Ureter (tissue), 1 donor: Measurements from ENCODE around the gene HSFX3. TPM values are rescaled to one million over a fixed set of nuclear protein-coding genes. Genes with fewer than 3 reads are reported as not detected.
A peak's percentile ranks its signal among the peaks of the same experiment; 100 is the strongest.
"Not testable (repeated sequence)": the region's sequence is repeated elsewhere in the genome, so short reads cannot be mapped to it uniquely, and the experiment has no call there.

Experiments used
- DNase-seq: peaks from one replicate; pipeline ENCODE4 v3.0.0-alpha.2; 2020; ENCODE audit warnings: low spot score
- total RNA-seq: library from RNA; stranded (reverse); gene quantifications from one replicate; pipeline ENCODE4 v1.2.4, GENCODE V29; 2023
- donor health status: DM: yes; HTN: yes; CAD: no.

Gene HSFX3
- total RNA-seq, 1 donor from 2014 or later: not detected

GRCh38 chrX:149545545-149546543 is 3.9 kb downstream of the HSFX3 start:
- not testable (repeated sequence) for DNase-seq

- DNase-seq: no peak
Measured at GRCh38 chrX:149541521-149542047, 8.1 kb downstream of the HSFX3 start.

GRCh38 chrX:149540621-149541520 is 8.9 kb downstream of the HSFX3 start, which contains the start of gene EOLA1:
Gene EOLA1 (plus strand): TSS chrX:149541012. CDS start chrX:149545631, 4,619 bp downstream.
- peak; percentile 86 for DNase-seq

- DNase-seq: peak; percentile 93
Measured at GRCh38 chrX:149540131-149540620, 9.5 kb downstream of the HSFX3 start.

GRCh38 chrX:149539283-149540130 is 10.2 kb downstream of the HSFX3 start:
- peak; percentile 92 for DNase-seq

GRCh38 chrX:149537474-149537873 is 12.2 kb downstream of the HSFX3 start:
- DNase-seq: not testable (repeated sequence)

- DNase-seq: not testable (repeated sequence)
Measured at GRCh38 chrX:149534926-149535602, 14.7 kb downstream of the HSFX3 start.

GRCh38 chrX:149533999-149534398 is 15.7 kb downstream of the HSFX3 start:
- not testable (repeated sequence) for DNase-seq

- not testable (repeated sequence) for DNase-seq
Measured at GRCh38 chrX:149532868-149533267, 16.9 kb downstream of the HSFX3 start.

- DNase-seq: no peak
Measured at GRCh38 chrX:149531599-149531998, 18.1 kb downstream of the HSFX3 start.

- no peak for DNase-seq
Measured at GRCh38 chrX:149528381-149528780, 21.3 kb downstream of the HSFX3 start.

GRCh38 chrX:149527705-149528104 is 22.0 kb downstream of the HSFX3 start:
- DNase-seq: no peak

- not testable (repeated sequence) for DNase-seq
Measured at GRCh38 chrX:149526318-149527033, 23.2 kb downstream of the HSFX3 start.

- not testable (repeated sequence) for DNase-seq
Measured at GRCh38 chrX:149525903-149526302, 23.8 kb downstream of the HSFX3 start.

- peak; percentile 51 for DNase-seq
Measured at GRCh38 chrX:149525389-149525788, 24.3 kb downstream of the HSFX3 start.

- no peak for DNase-seq
Measured at GRCh38 chrX:149522916-149523315, 26.8 kb downstream of the HSFX3 start.

GRCh38 chrX:149521438-149521837 is 28.3 kb downstream of the HSFX3 start:
- DNase-seq: no peak

- DNase-seq: not testable (repeated sequence)
Measured at GRCh38 chrX:149520636-149521277, 29.0 kb downstream of the HSFX3 start.

GRCh38 chrX:149518236-149518635 is 31.5 kb downstream of the HSFX3 start:
- DNase-seq: no peak
